Sciatic nerve (tissue), 2 donors: ENCODE results near the gene PIGM. TPM values are rescaled to one million over a fixed set of nuclear protein-coding genes. Genes with fewer than 3 reads are reported as not detected.

Experiments
- ATAC-seq: fragments of 200-7000 bp; cut with Tn5 transposase; one replicate; pipeline ENCODE4 v1.9.1; 2020; ENCODE audit warnings: mild to moderate bottlenecking, moderate library complexity
- DNase-seq: peaks from one replicate; pipeline ENCODE4 v3.0.0-alpha.2; 2020; ENCODE audit warnings: low spot score
- intact Hi-C: fragments of 100-400 bp; cut with DNase I; formaldehyde crosslinking; loops from one replicate; pipeline ENCODE4 v1.14.2; 2022
- total RNA-seq: library from RNA; stranded (reverse); fragmentation: NEBNext Ultra II Directional; extraction: Animal tissue kit (Norgen Biotek cat#: 25700); gene quantifications from one replicate; pipeline ENCODE4 v1.2.1, GENCODE V29; 2021
- donor health status: DM: no; HTN: no; CAD: no.
- donor health status: DM: no; HTN: no; CAD: no.

The PIGM gene
- 5.9 TPM for total RNA-seq

DNA sequence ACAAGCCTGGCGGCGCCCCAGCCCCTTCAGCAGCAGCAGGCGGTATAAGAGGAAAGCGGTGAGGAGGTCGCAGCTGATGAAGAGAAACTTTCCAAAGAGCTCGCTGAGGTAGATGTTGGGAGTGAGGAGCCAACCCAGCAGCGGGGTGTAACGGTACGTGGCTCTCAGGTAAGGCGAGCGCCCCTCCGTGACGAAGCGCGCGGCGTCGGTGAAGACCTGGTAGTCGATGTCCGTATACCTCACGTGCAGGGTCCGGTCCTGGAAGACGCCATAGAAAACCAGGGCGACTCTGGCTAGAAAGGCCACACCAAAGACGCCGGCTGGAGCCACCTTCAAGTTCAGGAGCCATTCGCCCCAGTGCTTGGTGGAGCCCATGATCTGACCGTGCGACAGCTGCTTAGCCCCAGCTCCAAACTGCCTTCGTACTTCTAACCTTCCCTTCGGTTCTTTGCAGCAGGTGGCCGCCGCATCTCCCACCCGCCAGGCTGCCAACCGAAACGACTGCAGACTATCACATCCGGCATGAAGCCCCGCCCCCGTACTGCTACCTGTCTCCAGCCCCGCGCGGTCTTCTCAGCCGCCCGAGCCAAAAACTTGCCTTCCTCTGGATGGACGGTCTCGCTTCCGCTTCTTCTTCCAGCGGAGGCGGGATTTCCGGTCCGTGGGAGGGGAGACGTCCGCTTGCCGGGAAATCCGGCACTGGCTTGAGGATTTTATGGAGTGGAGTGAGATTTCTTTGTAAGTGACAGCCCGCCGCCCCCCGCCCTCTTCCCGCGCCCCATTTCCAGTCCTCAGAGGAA lies at the start of gene PIGM:
TSS of gene PIGM (minus strand) at position 626 of the 800 bp plus-strand sequence. CDS start at position 375, 251 bp downstream.
- peak; percentile 98 for ATAC-seq
- DNase-seq: peak; percentile 94
- intact Hi-C loops: no loop called here

DNA sequence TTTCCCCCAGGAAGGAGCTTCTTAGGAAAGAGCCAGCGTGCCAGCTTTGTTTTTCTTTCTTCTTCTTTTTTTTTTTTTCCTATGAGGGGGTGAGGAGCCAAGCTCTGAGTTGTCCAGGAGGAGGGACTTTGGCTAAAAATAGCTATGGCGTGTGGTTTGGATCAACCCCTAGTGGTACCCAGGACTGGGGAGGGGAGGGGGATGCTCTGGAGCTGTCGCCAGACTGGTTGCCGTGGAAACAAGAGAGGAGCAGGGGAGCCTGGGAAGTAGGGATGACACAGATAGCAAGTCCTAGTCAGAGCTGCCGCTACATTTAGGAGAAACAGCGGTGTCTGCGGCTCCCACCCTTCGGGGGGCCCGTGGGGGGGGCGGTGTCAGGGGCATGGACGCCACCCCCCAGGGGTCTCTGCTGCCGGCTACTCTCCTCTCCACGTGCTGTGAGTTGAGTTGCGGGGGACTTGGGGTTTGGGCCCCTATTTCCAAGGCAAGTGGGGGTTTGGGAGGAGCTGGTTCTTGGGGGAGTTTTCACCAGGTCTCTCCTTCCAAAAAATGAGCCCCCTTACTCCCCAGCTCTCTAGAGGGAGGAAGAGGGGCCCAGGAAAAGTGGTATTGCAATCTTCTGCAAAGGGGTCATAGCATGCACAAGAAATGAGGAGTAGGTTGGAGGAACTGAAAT lies 49.6 kb upstream of the PIGM start, which contains the start of gene KCNJ9:
TSS of gene KCNJ9 (plus strand) at position 278 of the 676 bp plus-strand sequence. CDS start 2,493 bp downstream, outside the sequence.
- ATAC-seq: no peak
- DNase-seq: no peak
- intact Hi-C loops: loop anchor here (5.0 kb wide), 1 partner anchor 34 kb away; no protein-coding TSS in a partner anchor

DNA sequence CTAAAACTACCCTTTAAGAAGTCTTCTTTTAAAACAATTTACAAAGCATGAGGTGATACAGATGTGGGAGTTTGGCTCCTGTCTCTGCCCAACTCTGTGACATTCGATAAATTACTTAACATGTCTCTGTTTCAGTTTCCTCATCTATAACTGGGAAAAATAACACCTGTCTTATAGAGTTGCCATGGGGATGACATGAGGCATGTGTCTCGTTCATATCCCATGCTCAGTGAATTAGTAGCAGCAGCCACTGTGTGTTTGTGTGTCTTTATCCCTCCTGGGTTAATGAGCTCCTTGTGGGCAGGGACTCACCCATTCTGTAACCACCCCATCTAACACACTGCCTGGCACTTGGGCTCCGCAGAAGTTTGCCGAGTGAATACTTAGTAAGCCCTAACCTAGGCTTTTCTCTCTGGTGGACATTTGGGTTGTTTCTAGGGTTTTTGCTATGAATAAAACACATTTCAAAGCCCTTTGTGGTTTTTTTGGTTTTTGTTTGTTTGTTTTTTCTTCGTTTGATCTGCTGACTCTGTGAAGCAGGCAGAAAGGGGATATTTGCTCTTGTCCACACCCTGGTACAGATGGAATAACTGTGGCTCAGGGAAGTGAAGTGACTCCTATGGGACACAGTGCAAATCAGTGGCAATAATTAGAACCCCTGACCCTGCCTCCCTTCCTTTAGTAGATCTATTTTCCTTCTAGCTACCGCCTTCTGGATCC lies 48.8 kb upstream of the PIGM start:
- intact Hi-C loops: loop anchor here (5.0 kb wide), 1 partner anchor 33 kb away; no protein-coding TSS in a partner anchor
- ATAC-seq (no peak), DNase-seq (no peak)

DNA sequence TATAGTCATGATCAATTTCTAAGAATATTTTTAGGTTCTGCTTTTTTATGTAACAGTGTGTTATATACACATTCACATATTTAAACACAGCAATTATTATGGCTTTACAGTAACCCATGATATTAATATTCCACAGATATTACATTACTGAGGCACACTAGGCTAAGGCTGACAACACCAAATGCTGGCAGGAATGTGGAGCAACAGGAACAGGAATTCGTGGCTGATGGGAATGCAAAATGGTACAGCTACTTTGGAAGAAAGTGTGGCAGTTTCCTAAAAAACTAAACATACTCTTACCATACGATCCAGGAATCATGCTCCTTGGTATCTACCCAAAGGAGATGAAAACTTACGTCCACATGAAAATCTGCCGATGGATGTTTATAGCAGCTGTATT lies 47.7 kb upstream of the PIGM start:
- ATAC-seq (no peak), DNase-seq (no peak)
- intact Hi-C loops: no loop called here

DNA sequence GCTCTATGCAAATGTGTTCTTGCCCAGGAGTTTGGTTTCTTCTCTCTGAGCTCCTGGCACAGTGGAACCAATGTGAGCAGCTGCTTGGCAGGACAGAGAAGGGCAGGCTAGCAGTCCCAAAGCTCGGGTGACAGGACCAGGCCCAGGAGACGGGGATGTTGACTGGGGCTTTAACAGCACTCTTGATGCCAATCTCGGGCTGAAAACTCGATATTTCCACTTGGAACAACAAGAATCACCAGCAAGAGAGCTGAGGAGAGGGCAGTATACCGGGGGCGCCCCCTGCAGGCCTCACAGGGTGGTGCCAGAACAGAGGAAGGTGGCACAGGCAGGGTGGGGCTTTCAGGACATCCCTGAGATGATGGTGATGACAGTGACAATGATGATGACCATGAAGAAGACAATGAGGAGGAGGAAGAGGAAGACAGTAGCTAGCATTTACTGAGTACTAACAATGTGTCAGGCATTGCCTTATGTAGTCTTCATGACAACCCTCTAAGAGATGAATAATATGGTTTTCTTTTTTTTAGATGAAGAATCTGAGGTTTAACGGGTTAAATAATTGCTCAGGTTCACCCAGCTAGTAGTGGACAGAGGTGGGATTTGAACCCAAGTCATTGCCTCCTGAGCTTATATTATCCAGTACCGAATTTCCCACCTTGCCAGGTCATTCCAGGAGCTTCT lies 46.9 kb upstream of the PIGM start:
- ATAC-seq: peak; percentile 55
- no peak for DNase-seq
- intact Hi-C loops: no loop called here

DNA sequence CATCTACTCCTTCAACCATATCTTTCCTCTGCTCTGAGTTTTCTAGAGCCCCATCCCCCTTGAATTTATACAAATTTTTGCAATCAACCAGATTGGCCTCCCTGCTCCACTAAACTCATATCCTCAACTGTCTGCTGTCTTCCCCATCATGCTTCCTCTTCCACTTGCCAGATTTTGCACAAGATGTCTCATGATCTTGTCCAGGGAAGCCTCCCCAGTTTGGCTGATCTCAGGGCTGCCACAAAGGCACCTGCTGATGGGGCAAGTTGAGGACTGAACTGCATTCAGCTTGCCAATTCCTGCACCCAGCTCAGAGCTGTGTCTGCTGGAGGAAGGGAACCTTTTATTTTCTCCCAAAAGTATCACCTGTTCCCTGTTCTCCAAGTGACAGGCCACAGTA lies 45.7 kb upstream of the PIGM start:
- no peak for ATAC-seq

DNA sequence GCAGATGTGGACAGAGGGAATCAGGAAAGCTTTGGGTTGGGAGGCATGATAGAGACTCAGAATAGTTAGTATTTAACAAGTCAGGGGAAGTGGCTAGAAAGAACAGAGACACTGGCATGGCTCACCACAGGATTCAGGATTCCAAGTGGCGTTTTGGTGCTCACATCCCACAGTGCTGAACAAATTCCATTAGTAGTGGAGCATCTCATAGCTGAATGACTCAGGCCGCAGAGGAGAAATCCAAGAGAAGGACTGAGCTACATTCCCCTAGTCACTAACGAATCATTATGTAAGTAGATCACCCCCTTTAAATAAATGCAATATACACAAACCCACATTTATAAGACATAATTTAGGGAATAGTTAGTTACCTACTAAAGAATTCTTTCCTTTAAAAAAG lies 44.5 kb upstream of the PIGM start:
- DNase-seq (no peak), ATAC-seq (no peak)
- intact Hi-C loops: no loop called here

More for the DNA sequence above, 45.7 kb upstream of the PIGM start:
- intact Hi-C loops: no loop called here
- no peak for DNase-seq

DNA sequence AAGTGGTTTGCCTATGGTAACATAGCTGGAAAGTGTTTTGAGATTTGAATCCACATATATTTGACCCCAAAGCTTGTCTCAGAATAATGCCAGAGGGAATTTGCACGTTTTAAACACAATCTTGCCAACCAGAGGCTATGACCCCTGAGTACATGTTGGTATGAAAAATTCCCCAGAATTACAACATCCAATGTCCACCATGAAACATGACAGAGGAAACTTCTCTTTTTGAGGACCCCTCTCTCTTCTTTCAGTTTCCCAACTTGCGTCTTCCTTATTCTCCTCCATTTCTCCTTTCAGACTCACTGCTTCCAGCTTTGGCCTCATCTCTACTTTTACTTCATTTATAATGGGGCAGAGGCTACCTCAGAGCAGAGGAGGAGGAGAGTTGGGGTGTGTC lies 44.0 kb upstream of the PIGM start:
- ATAC-seq (no peak), DNase-seq (no peak)
- intact Hi-C loops: no loop called here

DNA sequence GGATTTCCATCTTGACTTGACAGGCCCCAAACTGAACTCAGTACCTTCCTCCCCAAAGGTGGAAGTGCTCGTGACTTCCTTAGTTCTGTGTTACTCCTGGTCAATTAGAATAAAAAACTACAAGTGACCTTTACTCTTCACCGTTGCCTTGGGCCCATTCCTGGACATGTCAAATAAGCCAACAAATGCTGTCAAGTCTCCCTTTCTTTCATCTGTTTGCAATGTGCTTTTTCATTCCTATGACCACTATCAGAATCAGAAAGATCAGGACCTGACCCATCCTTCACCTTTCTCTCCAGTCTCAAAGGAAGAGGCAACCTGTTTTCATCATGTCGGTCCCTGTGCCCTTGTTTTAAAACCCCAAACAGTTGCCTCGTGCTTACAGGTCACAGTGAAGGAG lies 43.1 kb upstream of the PIGM start:
- DNase-seq: peak; percentile 15
- ATAC-seq: no peak
- intact Hi-C loops: no loop called here

DNA sequence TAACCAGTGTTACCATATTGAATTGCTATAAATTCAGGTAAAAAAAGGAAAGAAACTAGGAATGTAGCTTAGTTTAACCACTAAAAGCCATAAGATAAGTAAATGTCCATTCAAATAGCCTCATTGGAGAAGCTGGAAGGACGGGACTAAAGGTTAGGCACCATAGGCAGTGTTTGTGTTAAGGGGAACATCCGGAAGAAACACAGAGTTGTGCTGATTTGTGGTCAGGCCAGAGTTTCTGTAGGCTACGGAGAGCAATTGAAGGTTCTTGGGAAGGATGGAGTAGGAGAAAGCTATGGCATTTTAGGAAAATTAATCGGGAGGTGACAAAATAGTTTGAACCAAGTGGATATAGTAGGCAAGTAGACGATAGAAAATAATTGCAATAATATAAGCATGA lies 39.5 kb upstream of the PIGM start:
- DNase-seq: no peak
- intact Hi-C loops: no loop called here
- ATAC-seq: no peak

DNA sequence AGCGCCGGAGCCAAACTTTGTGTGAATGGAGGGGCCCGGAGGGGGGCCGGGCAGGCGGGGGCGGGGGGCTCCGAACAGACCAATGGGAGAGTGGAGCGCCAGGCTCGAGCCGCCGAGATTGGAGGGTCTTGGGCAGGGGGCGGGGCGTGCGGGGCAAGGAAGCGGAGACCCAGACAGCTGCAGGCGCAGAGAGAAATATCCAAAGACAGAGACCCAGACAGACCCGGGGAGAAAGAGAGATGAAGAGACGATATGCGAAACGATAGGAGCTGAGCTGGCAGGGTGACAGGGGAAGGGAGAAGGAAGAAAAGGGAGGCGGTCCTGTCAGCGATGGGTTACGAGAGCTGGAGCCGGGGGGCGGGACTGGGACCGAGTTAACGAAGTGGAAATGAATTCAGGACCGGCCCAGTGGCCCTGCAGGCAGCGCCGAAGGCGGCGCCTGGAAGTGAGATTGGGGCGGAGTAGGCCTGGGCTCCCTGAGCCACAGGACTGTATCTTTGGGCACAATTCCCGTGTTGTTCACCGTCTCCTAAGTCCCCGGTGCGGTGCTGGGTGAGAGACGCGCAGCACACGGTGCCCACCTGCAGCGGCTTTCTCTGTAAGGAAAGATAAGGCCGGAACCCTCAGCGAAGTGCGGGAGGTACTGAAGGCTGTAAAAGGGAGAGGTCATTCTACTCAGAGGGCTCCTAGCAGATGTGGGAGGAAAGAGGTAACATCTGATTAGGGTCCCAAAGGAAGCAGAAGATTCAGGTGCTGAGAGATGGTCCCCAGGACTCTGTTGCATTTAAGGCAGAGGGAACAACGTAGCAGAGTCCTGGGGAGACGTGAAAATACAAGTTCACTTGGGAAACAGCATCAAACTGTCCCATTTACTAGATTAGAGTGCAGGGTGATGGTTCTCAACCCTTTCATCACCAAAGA lies 38.7 kb upstream of the PIGM start:
- peak; percentile 88 for DNase-seq
- intact Hi-C loops: no loop called here
- peak; percentile 92 for ATAC-seq

DNA sequence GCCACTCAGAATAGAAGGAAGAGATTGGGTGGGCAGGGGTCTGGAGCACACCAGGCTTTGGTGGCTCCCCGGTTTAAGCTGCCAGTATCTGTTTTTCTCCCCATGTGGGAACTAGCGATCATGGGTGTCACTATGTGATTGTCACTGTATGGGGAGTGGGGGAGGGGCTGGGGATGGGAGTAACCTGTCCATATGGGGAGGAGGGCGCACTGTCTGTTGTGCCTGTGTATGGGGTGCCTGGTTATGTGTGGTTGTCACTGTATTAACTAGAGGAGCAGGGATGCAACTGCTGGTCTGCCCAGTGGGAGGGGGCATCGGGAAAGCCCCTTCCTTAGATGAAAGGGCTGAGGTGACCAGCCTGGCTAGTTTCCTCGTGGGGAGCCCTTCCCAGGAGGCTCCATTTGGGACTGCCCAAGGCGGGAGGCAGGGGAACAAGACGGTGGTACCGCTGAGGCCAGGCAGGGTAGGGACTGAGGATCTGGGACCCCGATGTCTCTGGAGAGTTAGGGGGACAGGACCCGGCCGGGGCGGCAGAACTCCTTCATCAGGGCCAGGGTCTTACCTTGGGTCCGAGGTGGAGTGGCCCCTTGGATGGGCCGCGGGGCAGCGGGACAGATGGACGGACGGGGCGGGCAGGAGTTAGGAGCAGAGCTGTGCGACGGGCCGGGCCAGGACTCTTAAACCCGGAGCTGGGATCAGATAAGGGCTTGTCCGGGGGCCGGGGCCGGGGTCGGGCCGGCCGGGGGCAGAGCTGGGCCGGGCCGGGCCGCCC lies 37.9 kb upstream of the PIGM start, which contains the start of gene KCNJ10:
TSS of gene KCNJ10 (minus strand) at position 701 of the 772 bp plus-strand sequence. CDS start 27,628 bp downstream, outside the sequence.
- DNase-seq (no peak), ATAC-seq (no peak)
- intact Hi-C loops: no loop called here

DNA sequence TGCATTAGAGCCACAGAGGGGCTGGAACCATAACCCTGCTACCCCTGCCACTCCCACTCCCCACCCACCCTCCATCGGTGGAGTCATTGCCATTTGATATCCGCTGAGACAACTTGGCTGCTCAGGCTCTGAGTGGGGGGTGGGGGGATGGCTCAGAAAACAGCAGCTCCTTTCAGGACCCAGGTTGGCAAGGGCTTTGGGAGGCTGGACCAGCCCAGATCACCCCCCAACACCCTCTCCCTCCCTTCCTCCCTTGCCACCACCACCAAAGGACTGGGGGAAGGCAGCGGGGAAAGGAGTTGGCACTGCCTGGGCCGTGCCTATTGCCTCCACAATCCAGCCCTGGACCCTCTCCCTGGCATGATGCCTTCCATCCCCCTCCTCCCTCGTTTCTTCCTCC lies 36.4 kb upstream of the PIGM start:
- intact Hi-C loops: no loop called here
- DNase-seq: peak; percentile 71
- peak; percentile 25 for ATAC-seq

DNA sequence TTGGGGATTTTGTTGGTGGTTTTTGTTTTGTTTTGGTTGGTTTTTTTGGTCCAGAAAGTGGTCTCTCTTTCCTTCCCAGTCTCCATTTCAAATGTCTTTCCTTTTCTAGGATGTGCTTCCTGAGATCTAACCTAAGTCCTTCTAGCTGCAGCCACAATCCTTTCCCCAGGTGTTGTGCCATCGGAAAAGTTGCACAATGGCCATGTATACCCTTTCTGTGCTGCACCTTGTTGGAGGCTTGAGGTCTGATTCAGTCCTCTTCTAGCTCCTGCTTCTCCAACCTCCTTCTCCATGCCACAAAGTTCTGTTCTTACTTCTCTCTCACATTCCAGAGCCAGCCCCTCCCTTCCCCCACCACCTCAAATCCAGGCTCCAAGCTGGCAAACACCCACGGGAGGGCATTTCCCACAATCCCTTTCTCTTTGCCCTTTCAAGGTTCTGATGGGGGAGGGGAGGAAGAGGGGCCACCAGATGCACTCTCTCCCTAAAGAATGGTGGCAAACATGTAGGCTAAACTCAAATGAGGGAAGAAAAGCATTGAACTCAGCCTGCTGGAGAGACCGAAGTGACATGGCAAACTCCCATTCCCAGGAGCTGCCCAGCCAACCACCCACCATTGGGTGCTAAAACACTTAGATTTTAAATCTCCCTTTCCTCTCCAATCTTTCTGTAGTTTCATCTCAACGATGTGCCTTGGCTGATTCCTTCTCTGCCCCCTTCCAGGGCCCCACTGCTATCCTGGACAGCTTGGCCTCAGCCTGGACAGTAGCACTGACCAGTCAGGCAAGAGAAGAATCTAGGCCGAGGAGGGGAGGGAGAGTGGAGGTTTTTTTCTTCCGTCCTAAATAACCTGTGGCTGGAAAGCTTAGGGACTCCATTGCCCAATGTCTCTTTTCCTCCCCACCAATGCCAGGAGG lies 35.3 kb upstream of the PIGM start:
- ATAC-seq (no peak), DNase-seq (no peak)
- intact Hi-C loops: no loop called here

DNA sequence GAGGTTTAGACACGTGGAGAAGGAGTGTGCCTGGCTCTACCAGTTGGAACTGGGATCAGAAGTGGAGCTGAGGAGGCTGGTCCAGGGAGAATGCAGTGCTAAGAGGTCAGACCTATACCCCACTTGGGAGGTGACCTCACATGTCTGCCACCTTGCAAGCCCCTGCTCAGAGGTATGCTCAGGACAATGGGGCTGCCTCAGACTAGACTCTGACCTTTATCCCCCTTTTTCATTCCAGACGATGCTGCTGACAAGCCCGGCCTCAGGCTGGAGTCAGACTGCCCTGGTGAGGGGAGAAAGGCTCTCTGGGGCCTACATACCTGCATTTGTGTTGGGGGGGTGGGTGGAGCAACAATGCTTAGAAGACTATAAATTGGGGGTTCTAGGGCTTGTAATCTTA lies 33.0 kb upstream of the PIGM start:
- DNase-seq (no peak), ATAC-seq (peak; percentile 17)
- intact Hi-C loops: no loop called here

DNA sequence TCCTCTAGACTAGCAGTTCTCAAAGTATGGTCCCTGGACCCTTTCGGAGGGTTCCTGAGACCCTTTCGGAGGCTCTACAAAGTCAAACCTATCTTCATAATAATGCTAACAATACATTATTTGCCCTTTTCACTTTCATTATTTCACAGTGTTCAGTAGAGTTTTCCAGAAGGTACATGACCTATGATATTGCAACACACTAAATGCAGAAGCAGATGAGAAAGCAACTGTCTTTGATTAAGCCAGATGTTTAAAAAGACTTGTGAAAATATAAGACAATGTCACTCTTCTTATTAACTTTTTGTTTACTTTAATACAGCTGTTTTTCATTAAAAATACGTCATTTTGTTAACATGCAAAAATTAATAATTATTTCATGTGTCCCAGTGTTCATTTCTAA lies 32.4 kb upstream of the PIGM start:
- DNase-seq (no peak), ATAC-seq (no peak)
- intact Hi-C loops: no loop called here
